ENCODE results near the gene LYPD8.
"Not testable (repeated sequence)": the region's sequence is repeated elsewhere in the genome, so short reads cannot be mapped to it uniquely, and the experiment has no call there.

The LYPD8 gene

GRCh38 chr1:248755517-248755916, at the start of gene LYPD8:
Gene LYPD8 (minus strand): TSS chr1:248755759. CDS start chr1:248751081, 4,678 bp downstream.
- in situ Hi-C loops (cut with HindIII; ENCODE audit: low pct_unique_long_range_greater_than_20kb, low sequenced_read_pairs), result no loop called here
- TF ChIP-seq JUND (IDR thresholded peaks at IDR 0.05; ENCODE audit: low read depth), result no peak
- DNase-seq (ENCODE audit: low read depth in 1 of 2, low spot score in 1 of 2), result no peak

DNA sequence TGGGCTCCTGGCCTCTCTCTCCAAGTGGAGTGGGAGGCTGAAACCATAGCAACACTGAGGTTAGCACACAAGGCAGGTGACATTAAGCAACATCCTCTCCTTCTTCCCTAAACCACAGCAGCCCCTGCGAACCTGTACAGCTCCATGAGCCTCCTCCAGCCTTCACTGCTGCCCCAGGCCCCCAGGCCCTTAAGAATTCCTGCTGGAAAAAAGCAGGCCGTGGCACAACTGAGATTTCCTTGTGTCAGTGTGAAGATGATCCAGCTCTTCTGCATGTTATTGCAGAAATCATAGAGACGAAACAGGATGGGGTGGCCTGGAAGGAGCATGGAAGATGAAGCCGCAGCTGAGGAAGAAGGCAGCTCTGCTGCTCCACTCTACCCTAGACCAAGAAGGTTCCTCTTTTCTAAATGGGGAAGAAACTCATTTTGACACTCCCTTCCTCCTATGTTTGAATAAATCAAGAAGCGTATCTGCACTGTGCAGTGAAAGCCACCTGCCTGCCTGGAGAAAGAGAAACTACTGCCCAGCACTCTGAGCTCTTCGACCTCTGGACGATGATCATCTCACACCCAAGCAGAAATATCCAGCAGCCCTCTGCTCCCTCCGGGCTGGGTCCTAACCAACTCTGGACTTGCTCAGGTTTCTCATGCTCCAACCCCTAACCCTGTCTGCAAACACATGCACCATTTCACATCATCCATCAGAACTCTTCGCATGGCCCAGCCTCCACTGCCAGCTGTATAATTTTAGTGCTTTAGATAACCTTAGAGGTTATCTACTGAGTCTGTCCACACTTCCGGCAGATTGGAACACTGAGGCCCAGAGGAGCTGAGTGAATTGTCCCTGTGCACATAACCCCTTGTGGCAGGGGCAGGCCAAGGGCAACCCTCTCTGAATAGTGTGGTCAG, 49.5 kb upstream of the LYPD8 start:
- in situ Hi-C loops (cut with HindIII; ENCODE audit: low pct_unique_long_range_greater_than_20kb, low sequenced_read_pairs), result no loop called here
- no peak for DNase-seq (ENCODE audit: low read depth in 1 of 2, low spot score in 1 of 2)
- no peak for TF ChIP-seq JUND (IDR thresholded peaks at IDR 0.05; ENCODE audit: low read depth)

- in situ Hi-C loops (cut with HindIII; ENCODE audit: low pct_unique_long_range_greater_than_20kb, low sequenced_read_pairs); DNase-seq (ENCODE audit: low read depth in 1 of 2, low spot score in 1 of 2): not testable (repeated sequence)
These were observed 47.9 kb upstream of the LYPD8 start for GRCh38 chr1:248803501-248803900.

DNA sequence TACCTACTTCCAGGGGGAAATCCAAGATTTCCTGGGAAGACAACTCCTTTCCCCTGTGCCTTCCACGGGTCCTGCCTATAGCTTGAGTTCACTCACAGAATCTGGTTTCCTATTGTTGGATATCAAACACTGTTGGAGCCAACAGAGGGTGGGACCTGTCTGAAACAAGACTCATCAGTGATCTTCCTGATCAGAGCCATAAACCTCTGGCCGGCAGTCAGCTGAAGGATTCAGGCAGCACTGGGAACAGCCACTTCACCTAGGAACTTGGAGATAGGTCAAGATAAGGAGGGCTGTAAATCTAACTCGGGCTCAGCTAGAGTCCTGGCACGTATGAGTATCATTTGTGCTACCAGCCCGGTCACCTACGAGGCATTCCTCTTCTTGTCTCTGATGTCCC, 46.9 kb upstream of the LYPD8 start:
- DNase-seq (ENCODE audit: low read depth in 1 of 2, low spot score in 1 of 2), result no peak
- no peak for TF ChIP-seq JUND (IDR thresholded peaks at IDR 0.05; ENCODE audit: low read depth)
- in situ Hi-C loops (cut with HindIII; ENCODE audit: low pct_unique_long_range_greater_than_20kb, low sequenced_read_pairs), result no loop called here

- in situ Hi-C loops (cut with HindIII; ENCODE audit: low pct_unique_long_range_greater_than_20kb, low sequenced_read_pairs), result no loop called here
These were observed 44.9 kb upstream of the LYPD8 start for GRCh38 chr1:248800459-248800858.

DNA sequence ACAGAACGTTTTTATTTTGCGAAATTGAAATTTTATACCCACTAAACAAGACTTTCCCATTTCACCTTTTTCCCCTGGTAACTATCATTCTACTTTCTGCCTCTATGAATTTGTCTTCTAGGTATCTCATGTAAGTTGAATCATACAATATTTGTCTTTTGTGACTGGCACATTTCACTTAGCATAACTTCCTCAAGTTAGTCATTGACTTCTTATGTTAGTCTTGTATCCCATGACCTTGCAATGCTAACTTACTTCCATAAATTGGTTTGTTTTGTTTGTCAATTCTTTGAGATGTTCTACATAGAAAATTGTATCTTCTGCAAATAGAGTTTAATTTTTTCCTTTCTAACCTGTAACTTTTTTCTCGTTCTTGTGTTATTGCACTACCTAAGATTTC, 43.2 kb upstream of the LYPD8 start:
- in situ Hi-C loops (cut with HindIII; ENCODE audit: low pct_unique_long_range_greater_than_20kb, low sequenced_read_pairs), result no loop called here
- no peak for DNase-seq (ENCODE audit: low read depth in 1 of 2, low spot score in 1 of 2)
- no peak for TF ChIP-seq JUND (IDR thresholded peaks at IDR 0.05; ENCODE audit: low read depth)

More at GRCh38 chr1:248800459-248800858, 44.9 kb upstream of the LYPD8 start:
- TF ChIP-seq JUND (IDR thresholded peaks at IDR 0.05; ENCODE audit: low read depth), result no peak
- DNase-seq (ENCODE audit: low read depth in 1 of 2, low spot score in 1 of 2), result no peak

DNA sequence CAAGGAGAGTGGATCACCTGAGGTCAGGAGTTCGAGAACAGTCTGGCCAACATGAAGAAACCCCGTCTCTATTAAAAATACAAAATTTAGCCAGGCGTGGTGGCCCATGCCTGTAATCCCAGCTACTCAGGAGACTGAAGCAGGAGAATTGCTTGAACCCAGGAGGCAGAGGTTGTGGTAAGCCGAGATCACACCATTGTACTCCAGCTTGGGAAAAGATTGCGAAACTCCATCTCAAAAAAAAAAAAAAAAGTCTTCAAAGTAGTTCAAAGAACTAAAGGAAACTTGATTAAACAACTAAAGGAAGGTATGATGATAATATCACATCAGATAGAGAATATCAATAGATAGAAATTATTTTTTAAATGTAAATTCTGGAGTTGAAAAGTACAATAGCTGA, 39.1 kb upstream of the LYPD8 start:
- DNase-seq (ENCODE audit: low read depth in 1 of 2, low spot score in 1 of 2); in situ Hi-C loops (cut with HindIII; ENCODE audit: low pct_unique_long_range_greater_than_20kb, low sequenced_read_pairs): not testable (repeated sequence)

GRCh38 chr1:248793592-248793991, 38.0 kb upstream of the LYPD8 start:
- in situ Hi-C loops (cut with HindIII; ENCODE audit: low pct_unique_long_range_greater_than_20kb, low sequenced_read_pairs), result no loop called here
- no peak for TF ChIP-seq JUND (IDR thresholded peaks at IDR 0.05; ENCODE audit: low read depth)

DNA sequence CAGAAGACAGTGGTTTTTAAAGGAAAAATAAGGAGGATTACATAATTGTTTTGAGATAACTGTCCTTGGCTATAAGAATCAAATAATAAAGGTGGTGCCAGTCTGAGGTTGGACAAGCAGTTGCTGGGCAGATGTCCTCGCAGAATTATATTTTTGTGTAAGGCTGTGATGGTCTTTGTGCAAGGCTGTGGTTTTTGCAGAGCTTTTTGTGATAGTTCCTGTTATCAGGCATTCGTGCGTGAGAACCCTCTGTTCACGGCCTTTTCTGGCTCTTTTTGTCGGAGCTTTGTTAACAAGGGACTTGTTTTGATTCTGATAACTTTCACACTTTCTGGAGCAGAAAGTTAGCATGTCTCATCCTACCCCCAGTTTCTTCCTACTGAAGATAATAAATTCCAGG, 36.8 kb upstream of the LYPD8 start:
- no peak for TF ChIP-seq JUND (IDR thresholded peaks at IDR 0.05; ENCODE audit: low read depth)
- in situ Hi-C loops (cut with HindIII; ENCODE audit: low pct_unique_long_range_greater_than_20kb, low sequenced_read_pairs), result no loop called here
- DNase-seq (ENCODE audit: low read depth in 1 of 2, low spot score in 1 of 2), result no peak

More at GRCh38 chr1:248793592-248793991, 38.0 kb upstream of the LYPD8 start:
- DNase-seq (ENCODE audit: low read depth in 1 of 2, low spot score in 1 of 2), result no peak

DNA sequence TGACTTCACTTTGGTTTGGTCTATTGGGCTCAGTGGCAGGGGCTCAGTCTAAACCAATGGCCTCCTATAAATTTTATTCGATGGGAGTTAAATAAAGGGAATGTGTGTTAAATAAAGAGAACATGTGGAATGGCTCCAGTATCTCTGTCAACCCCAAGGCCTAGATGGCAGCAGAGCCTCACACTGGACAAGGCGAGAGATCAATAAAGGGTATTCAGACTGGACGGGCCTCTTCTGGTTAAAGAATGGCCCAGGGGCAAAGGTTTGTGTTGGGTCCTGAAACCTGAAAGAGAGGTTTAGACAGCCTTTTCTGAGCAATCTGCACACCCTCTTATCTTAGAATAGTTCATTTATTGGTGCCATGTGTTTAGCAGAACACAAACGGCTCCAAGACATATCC, 35.5 kb upstream of the LYPD8 start:
- no peak for TF ChIP-seq JUND (IDR thresholded peaks at IDR 0.05; ENCODE audit: low read depth)
- DNase-seq (ENCODE audit: low read depth in 1 of 2, low spot score in 1 of 2), result peak in 1 of 2 experiments; percentile 42
- in situ Hi-C loops (cut with HindIII; ENCODE audit: low pct_unique_long_range_greater_than_20kb, low sequenced_read_pairs), result no loop called here

- no peak for TF ChIP-seq JUND (IDR thresholded peaks at IDR 0.05; ENCODE audit: low read depth)
- in situ Hi-C loops (cut with HindIII; ENCODE audit: low pct_unique_long_range_greater_than_20kb, low sequenced_read_pairs), result no loop called here
- no peak for DNase-seq (ENCODE audit: low read depth in 1 of 2, low spot score in 1 of 2)
These were observed 34.9 kb upstream of the LYPD8 start for GRCh38 chr1:248790456-248790855.

DNA sequence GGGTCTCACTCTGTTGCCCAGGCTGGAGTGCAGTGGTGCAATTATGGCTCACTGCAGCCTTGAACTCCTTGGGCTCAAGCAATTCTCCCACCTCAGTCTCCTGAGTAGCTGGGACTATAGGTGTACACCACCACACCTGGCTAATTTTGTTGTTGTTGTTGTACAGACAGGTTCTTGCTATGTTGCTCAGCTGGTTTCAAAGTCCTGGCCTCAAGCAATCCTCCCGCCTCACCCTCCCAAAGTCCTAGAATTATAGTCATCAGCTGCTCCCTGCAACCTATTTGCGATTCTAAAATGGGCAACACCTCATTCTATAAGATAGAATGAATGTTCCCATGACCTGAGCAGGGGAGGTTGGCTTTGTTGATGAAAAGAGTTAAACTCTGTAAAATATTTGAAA, 33.8 kb upstream of the LYPD8 start:
- peak in 1 of 2 experiments; percentile 65 for DNase-seq (ENCODE audit: low read depth in 1 of 2, low spot score in 1 of 2)
- in situ Hi-C loops (cut with HindIII; ENCODE audit: low pct_unique_long_range_greater_than_20kb, low sequenced_read_pairs), result not testable (repeated sequence)

GRCh38 chr1:248788327-248788726, 32.8 kb upstream of the LYPD8 start:
- no peak for TF ChIP-seq JUND (IDR thresholded peaks at IDR 0.05; ENCODE audit: low read depth)
- DNase-seq (ENCODE audit: low read depth in 1 of 2, low spot score in 1 of 2), result no peak
- in situ Hi-C loops (cut with HindIII; ENCODE audit: low pct_unique_long_range_greater_than_20kb, low sequenced_read_pairs), result no loop called here

DNA sequence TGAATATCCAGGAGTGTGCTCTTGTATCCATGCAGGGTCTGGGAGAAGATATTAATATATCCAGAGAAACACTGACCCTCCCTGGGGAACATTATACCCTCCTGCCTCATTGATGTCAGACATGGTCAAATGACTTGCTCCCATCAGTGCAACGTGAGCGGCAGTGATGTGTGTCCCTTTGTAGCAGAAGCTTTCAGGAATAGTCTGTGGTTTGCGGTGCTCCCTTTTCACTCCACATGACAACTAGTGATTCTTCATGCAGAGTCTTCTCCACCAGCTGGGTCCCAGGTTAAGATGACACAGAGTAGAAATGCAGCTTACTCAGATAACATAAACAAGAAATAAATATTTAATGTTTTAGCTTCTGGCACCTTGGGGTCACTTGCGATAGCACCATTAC, 31.9 kb upstream of the LYPD8 start:
- no peak for TF ChIP-seq JUND (IDR thresholded peaks at IDR 0.05; ENCODE audit: low read depth)
- no peak for DNase-seq (ENCODE audit: low read depth in 1 of 2, low spot score in 1 of 2)
- in situ Hi-C loops (cut with HindIII; ENCODE audit: low pct_unique_long_range_greater_than_20kb, low sequenced_read_pairs), result no loop called here
